Subcutaneous abdominal adipose tissue (tissue), 5 donors: ENCODE measurements around the gene BANF2.
"Not testable (repeated sequence)": the region's sequence is repeated elsewhere in the genome, so short reads cannot be mapped to it uniquely, and the experiment has no call there.

Experiments used
- H3K27ac ChIP-seq: one replicate; pipeline ENCODE4 v1.7.0; 2013; ENCODE audit warnings: low read depth, mild to moderate bottlenecking, inconsistent platforms, low read length, moderate library complexity
- H3K27me3 ChIP-seq, 5 donors: one replicate each; pipeline ENCODE4 v1.7.0; 2013; ENCODE audit warnings: low read length in 5 of 5, inconsistent platforms in 1 of 5; ENCODE audit not compliant: control insufficient read depth in 5 of 5, insufficient read depth in 4 of 5
- H3K36me3 ChIP-seq, 5 donors: one replicate each; pipeline ENCODE4 v1.7.0; 2013; ENCODE audit warnings: low read length in 5 of 5; ENCODE audit not compliant: control insufficient read depth in 5 of 5, insufficient read depth in 5 of 5
- H3K4me1 ChIP-seq, 5 donors: one replicate each; pipeline ENCODE4 v1.7.0; 2013; ENCODE audit warnings: low read length in 5 of 5, mild to moderate bottlenecking in 3 of 5, moderate library complexity in 1 of 5; ENCODE audit not compliant: control insufficient read depth in 5 of 5, insufficient read depth in 5 of 5
- H3K4me3 ChIP-seq, 5 donors: one replicate each; pipeline ENCODE4 v1.7.0; 2013; ENCODE audit warnings: low read length in 5 of 5, low read depth in 1 of 5
- H3K9ac ChIP-seq, 5 donors: one replicate each; pipeline ENCODE4 v1.7.0; 2013; ENCODE audit warnings: low read length in 5 of 5, mild to moderate bottlenecking in 4 of 5, moderate library complexity in 3 of 5
- H3K9me3 ChIP-seq, 5 donors: one replicate each; pipeline ENCODE4 v1.7.0; 2013; ENCODE audit warnings: low read length in 5 of 5; ENCODE audit not compliant: control insufficient read depth in 5 of 5
- donor health status: healthy.
- donor health status: healthy.
- donor health status: healthy.
- donor health status: healthy.
- donor health status: healthy.

BANF2 gene

GRCh38 chr20:17767624-17768023 is 67.9 kb downstream of the BANF2 start:
- Histone ChIP-seq H3K27me3 (no peaks in the 10 kb centered on the region), H3K4me3 (no peak overlapping the region), H3K9me3 (no peaks in the 10 kb centered on the region), H3K4me1 (no peaks in the 10 kb centered on the region), H3K9ac (no peak overlapping the region), H3K27ac (no peak overlapping the region), H3K36me3 (no peaks in the 10 kb centered on the region)

- Histone ChIP-seq H3K27ac (no peak overlapping the region), H3K36me3 (no peaks in the 10 kb centered on the region)
Measured at GRCh38 chr20:17768271-17768670, 68.5 kb downstream of the BANF2 start.

GRCh38 chr20:17769716-17770115 is 70.0 kb downstream of the BANF2 start:
- H3K9ac ChIP-seq, H3K4me3 ChIP-seq, H3K27ac ChIP-seq, H3K36me3 ChIP-seq, H3K4me1 ChIP-seq, H3K27me3 ChIP-seq, H3K9me3 ChIP-seq: not testable (repeated sequence)

More at GRCh38 chr20:17768271-17768670, 68.5 kb downstream of the BANF2 start:
- Histone ChIP-seq H3K4me3 (no peak overlapping the region), H3K9ac (no peak overlapping the region), H3K27me3 (no peaks in the 10 kb centered on the region), H3K4me1 (no peaks in the 10 kb centered on the region), H3K9me3 (no peaks in the 10 kb centered on the region)

GRCh38 chr20:17771206-17772004 is 71.6 kb downstream of the BANF2 start:
- no peaks in the 10 kb centered on the region for H3K36me3 ChIP-seq
- H3K4me1 ChIP-seq = no peaks in the 10 kb centered on the region
- H3K9me3 ChIP-seq = no peaks in the 10 kb centered on the region
- H3K9ac ChIP-seq = no peak overlapping the region
- peaks cover 0 to 3% (median 0%) of the 10 kb centered on the region in 5 donors for H3K27me3 ChIP-seq
- H3K4me3 ChIP-seq = no peak overlapping the region
- H3K27ac ChIP-seq = no peak overlapping the region

- Histone ChIP-seq H3K27ac (no peak overlapping the region), H3K9ac (no peak overlapping the region), H3K4me3 (no peak overlapping the region), H3K4me1 (no peaks in the 10 kb centered on the region), H3K27me3 (peaks cover 0 to 3% (median 0%) of the 10 kb centered on the region in 5 donors), H3K36me3 (no peaks in the 10 kb centered on the region), H3K9me3 (no peaks in the 10 kb centered on the region)
Measured at GRCh38 chr20:17772005-17772343, 72.2 kb downstream of the BANF2 start.

GRCh38 chr20:17773619-17774018 is 73.9 kb downstream of the BANF2 start:
- Histone ChIP-seq H3K9ac (no peak overlapping the region), H3K36me3 (no peaks in the 10 kb centered on the region), H3K4me3 (no peak overlapping the region), H3K27me3 (peaks cover 0 to 3% (median 0%) of the 10 kb centered on the region in 5 donors), H3K4me1 (no peaks in the 10 kb centered on the region), H3K9me3 (no peaks in the 10 kb centered on the region), H3K27ac (no peak overlapping the region)

GRCh38 chr20:17775600-17775999 is 75.8 kb downstream of the BANF2 start:
- Histone ChIP-seq H3K36me3 (no peaks in the 10 kb centered on the region), H3K9ac (no peak overlapping the region), H3K27me3 (peaks cover 0 to 3% (median 0%) of the 10 kb centered on the region in 5 donors), H3K27ac (no peak overlapping the region), H3K4me1 (no peaks in the 10 kb centered on the region), H3K9me3 (no peaks in the 10 kb centered on the region), H3K4me3 (no peak overlapping the region)

GRCh38 chr20:17776551-17776950 is 76.8 kb downstream of the BANF2 start:
- Histone ChIP-seq H3K36me3 (no peaks in the 10 kb centered on the region), H3K4me3 (no peak overlapping the region), H3K27me3 (peaks cover 0 to 3% (median 0%) of the 10 kb centered on the region in 5 donors), H3K9me3 (no peaks in the 10 kb centered on the region), H3K27ac (no peak overlapping the region), H3K9ac (no peak overlapping the region), H3K4me1 (no peaks in the 10 kb centered on the region)

- not testable (repeated sequence) for H3K9me3 ChIP-seq, H3K4me3 ChIP-seq, H3K27me3 ChIP-seq, H3K27ac ChIP-seq, H3K9ac ChIP-seq, H3K4me1 ChIP-seq, H3K36me3 ChIP-seq
Measured at GRCh38 chr20:17779011-17779410, 79.2 kb downstream of the BANF2 start.

- no peak overlapping the region for H3K9ac ChIP-seq
- H3K9me3 ChIP-seq = no peaks in the 10 kb centered on the region
- no peaks in the 10 kb centered on the region for H3K36me3 ChIP-seq
- no peaks in the 10 kb centered on the region for H3K27me3 ChIP-seq
- no peak overlapping the region for H3K4me3 ChIP-seq
- peaks cover 0 to 10% (median 8%) of the 10 kb centered on the region in 5 donors for H3K4me1 ChIP-seq
- H3K27ac ChIP-seq = no peak overlapping the region
Measured at GRCh38 chr20:17782768-17783167, 83.0 kb downstream of the BANF2 start.
